GM12891 (cell line): ENCODE measurements around the gene ADCY2.

Experiments
- DNase-seq: peaks from one replicate; pipeline ENCODE4 v3.0.0; 2011; ENCODE audit warnings: low spot score; ENCODE audit not compliant: insufficient read length
- FAIRE-seq: peaks from 2 replicates; lab custom pipeline; 2011; peaks lifted over from hg19 to GRCh38; lab: Jason Lieb, UNC
- PAX5 ChIP-seq: IDR thresholded peaks from 2 replicates; pipeline ENCODE4 v1.6.1; 2011; ENCODE audit warnings: low read length, moderate library complexity, mild to moderate bottlenecking; ENCODE audit not compliant: insufficient read depth, severe bottlenecking
- POLR2A ChIP-seq: IDR thresholded peaks from 2 replicates; pipeline ENCODE4 v1.6.1; 2011; ENCODE audit warnings: low read depth, low read length, control low read depth
- POLR2AphosphoS5 ChIP-seq: IDR thresholded peaks from 2 replicates; pipeline ENCODE4 v1.6.1; 2011; ENCODE audit warnings: low read depth, low read length, control low read depth
- POU2F2 ChIP-seq: IDR thresholded peaks from 2 replicates; pipeline ENCODE4 v1.6.1; 2011; ENCODE audit warnings: low read depth, mild to moderate bottlenecking, control low read depth, low read length, moderate library complexity
- SPI1 ChIP-seq: IDR thresholded peaks from 2 replicates; pipeline ENCODE4 v1.6.1; 2011; ENCODE audit warnings: low read depth, low read length, control low read depth
- TAF1 ChIP-seq: IDR thresholded peaks from 2 replicates; pipeline ENCODE4 v1.6.1; 2011; ENCODE audit warnings: low read depth, low read length, control low read depth

Gene ADCY2

GRCh38 chr5:7464182-7464581 is 68.2 kb downstream of the ADCY2 start:
- FAIRE-seq (no peak), DNase-seq (no peak)
- no peak for TF ChIP-seq POU2F2
- TF ChIP-seq POLR2AphosphoS5: no peak
- no peak for TF ChIP-seq POLR2A
- TF ChIP-seq TAF1: no peak
- no peak for TF ChIP-seq PAX5
- TF ChIP-seq SPI1: no peak

GRCh38 chr5:7467179-7467578 is 71.2 kb downstream of the ADCY2 start:
- DNase-seq (no peak), FAIRE-seq (no peak)
- TF ChIP-seq PAX5 (no peak), SPI1 (no peak), POLR2AphosphoS5 (no peak), POLR2A (no peak), TAF1 (no peak)

- TF ChIP-seq SPI1 (no peak), POLR2AphosphoS5 (no peak), POLR2A (no peak), TAF1 (no peak), PAX5 (no peak), POU2F2 (no peak)
- no peak for DNase-seq
- FAIRE-seq: no peak
Observed at GRCh38 chr5:7468742-7469141, 72.8 kb downstream of the ADCY2 start.

- FAIRE-seq: no peak
- DNase-seq: no peak
- TF ChIP-seq POLR2AphosphoS5 (no peak), TAF1 (no peak), POLR2A (no peak), PAX5 (no peak), POU2F2 (no peak), SPI1 (no peak)
Observed at GRCh38 chr5:7471710-7472109, 75.8 kb downstream of the ADCY2 start.

- FAIRE-seq: no peak
- TF ChIP-seq SPI1 (no peak), POLR2AphosphoS5 (no peak), POU2F2 (no peak), PAX5 (no peak), POLR2A (no peak), TAF1 (no peak)
- no peak for DNase-seq
Observed at GRCh38 chr5:7473115-7473514, 77.2 kb downstream of the ADCY2 start.

GRCh38 chr5:7473668-7474215 is 77.8 kb downstream of the ADCY2 start:
- TF ChIP-seq POU2F2 (no peak), TAF1 (no peak), POLR2A (no peak), SPI1 (no peak)
- FAIRE-seq: no peak

GRCh38 chr5:7474821-7475403 is 79.0 kb downstream of the ADCY2 start:
- TF ChIP-seq POU2F2: no peak
- no peak for TF ChIP-seq POLR2AphosphoS5
- TF ChIP-seq POLR2A: no peak
- no peak for DNase-seq
- no peak for FAIRE-seq

More at GRCh38 chr5:7473668-7474215, 77.8 kb downstream of the ADCY2 start:
- no peak for DNase-seq

- DNase-seq (no peak), FAIRE-seq (no peak)
- no peak for TF ChIP-seq SPI1
- no peak for TF ChIP-seq POLR2AphosphoS5
- no peak for TF ChIP-seq POLR2A
- TF ChIP-seq TAF1: no peak
- no peak for TF ChIP-seq PAX5
- no peak for TF ChIP-seq POU2F2
Observed at GRCh38 chr5:7478459-7478858, 82.5 kb downstream of the ADCY2 start.

GRCh38 chr5:7488734-7489133 is 92.8 kb downstream of the ADCY2 start:
- DNase-seq: no peak
- no peak for TF ChIP-seq SPI1
- no peak for TF ChIP-seq PAX5
- TF ChIP-seq TAF1: no peak
- no peak for TF ChIP-seq POLR2A
- no peak for TF ChIP-seq POU2F2
- no peak for TF ChIP-seq POLR2AphosphoS5
- FAIRE-seq: no peak

GRCh38 chr5:7492371-7492770 is 96.4 kb downstream of the ADCY2 start:
- FAIRE-seq: no peak
- no peak for TF ChIP-seq POLR2A
- TF ChIP-seq POU2F2: no peak

More at GRCh38 chr5:7492371-7492770, 96.4 kb downstream of the ADCY2 start:
- DNase-seq: no peak
